SK-N-SH (cell line): ENCODE results near the gene ARID1A.
A peak's percentile ranks its signal among the peaks of the same experiment; 100 is the strongest.

ENCODE experiments used
- EP300 ChIP-seq, 2 experiments: IDR thresholded peaks; 2 replicates each; pipeline versions ENCODE4 v1.4.0 to v1.6.1; 2012; ENCODE audit warnings: borderline replicate concordance in 1 of 2, low read depth in 1 of 2, low read length in 1 of 2
- FOSL2 ChIP-seq: IDR thresholded peaks from 2 replicates; pipeline ENCODE4 v1.4.0; 2012; ENCODE audit warnings: low read depth, mild to moderate bottlenecking, moderate library complexity, borderline replicate concordance

- TF ChIP-seq FOSL2 (peak; percentile 68; the same call in 1 of the 2 replicates), EP300 (IDR thresholded peaks at IDR 0.05; ENCODE audit: borderline replicate concordance in 1 of 2, low read depth in 1 of 2, low read length in 1 of 2) (peak in 1 of 2 experiments; percentile 42; a peak in 1 of 4 replicates)
Observed at GRCh38 chr1:26799479-26800142, 103.8 kb downstream of the ARID1A start.
